Measurements from ENCODE around the gene LAT. TPM values are rescaled to one million over a fixed set of nuclear protein-coding genes. Genes with fewer than 3 reads are reported as not detected.
A peak's percentile ranks its signal among the peaks of the same experiment; 100 is the strongest.

LAT gene
- total and polyA plus RNA-seq, 2 of the 4 experiments (the other 2 are of a cell fraction): 0.18 to 7.4 TPM

- WGBS, 2 experiments (ENCODE audit: extremely low coverage in 2 of 2, insufficient read length in 1 of 2): 100% methylated on average over 1 of the region's 15 CpGs; no CpG with 5 or more reads in 1 of the 2 experiments
- POLR2A ChIA-PET (ENCODE audit: unreplicated experiment): no interaction called here
- no peak overlapping the region for H3K4me2 ChIP-seq (ENCODE audit: low read depth, low read length)
- no peak overlapping the region for H2BK15ac ChIP-seq (ENCODE audit: low read depth, low read length)
- no peaks in the 10 kb centered on the region; the same call in 1 of the 2 replicates for H3K27me3 ChIP-seq (ENCODE audit: control insufficient read depth, insufficient read depth, low read length)
- H3K4me1 ChIP-seq (ENCODE audit: control insufficient read depth, insufficient read depth, low read length): peaks cover 1% of the 10 kb centered on the region; the same call in 1 of the 2 replicates
- H4K5ac ChIP-seq (ENCODE audit: low read depth, low read length): no peak overlapping the region
- dilution Hi-C loops (cut with HindIII; ENCODE audit: low sequenced_read_pairs, unreplicated experiment): no loop called here
- H4K91ac ChIP-seq (ENCODE audit: insufficient read depth, low read depth, low read length): no peak overlapping the region
- no peak overlapping the region for H2BK120ac ChIP-seq (ENCODE audit: low read depth, low read length)
- no peak overlapping the region for H2AFZ ChIP-seq (replicated peaks; ENCODE audit: low read length, poor library complexity)
- H2AK5ac ChIP-seq (ENCODE audit: low read depth, low read length): no peak overlapping the region; the same call in 1 of the 2 replicates
- no peak overlapping the region for H3K4me3 ChIP-seq (ENCODE audit: insufficient read depth, low read depth, low read length)
- H3K14ac ChIP-seq (replicated peaks; ENCODE audit: low read depth, low read length): no peak overlapping the region
- no peaks in the 10 kb centered on the region for H3K36me3 ChIP-seq (ENCODE audit: control insufficient read depth, insufficient read depth, low read length)
- H3K23ac ChIP-seq (ENCODE audit: low read depth, low read length): no peak overlapping the region
- no peaks in the 10 kb centered on the region for H3K79me1 ChIP-seq (ENCODE audit: low read depth in 1 of 2, low read length in 2 of 2)
- H3K18ac ChIP-seq (ENCODE audit: low read depth, low read length): no peak overlapping the region
- H2BK5ac ChIP-seq (ENCODE audit: low read depth, low read length, poor library complexity, severe bottlenecking): no peak overlapping the region
- H3K56ac ChIP-seq (ENCODE audit: extremely low read depth, insufficient read depth, low read length): no peak overlapping the region
- no peak overlapping the region for H2AK9ac ChIP-seq (replicated peaks; ENCODE audit: low read depth, low read length, poor library complexity)
- no peak overlapping the region for H3K4ac ChIP-seq (ENCODE audit: low read depth, low read length)
- no peaks in the 10 kb centered on the region for H3K9me3 ChIP-seq (ENCODE audit: control insufficient read depth, insufficient read depth, low read length)
- ATAC-seq (ENCODE audit: low read depth) (no peak; the same call in 1 of the 2 replicates), DNase-seq (peak; percentile 31)
- in situ Hi-C loops (cut with MboI; ENCODE audit: low sequenced_read_pairs): no loop called here
- no peaks in the 10 kb centered on the region; the same call in 1 of the 2 replicates for H3K9me1 ChIP-seq (ENCODE audit: insufficient read depth, low read length)
- intact Hi-C loops (cut with micrococcal nuclease): loop anchor here (10.0 kb wide), 1 partner anchor 61 kb away; no protein-coding TSS in a partner anchor
- H4K8ac ChIP-seq (ENCODE audit: low read depth in 2 of 2, low read length in 2 of 2): no peak overlapping the region
- H3K27ac ChIP-seq (ENCODE audit: insufficient read depth, low read length): no peak overlapping the region
- H4K20me1 ChIP-seq (ENCODE audit: insufficient read depth, low read length): no peaks in the 10 kb centered on the region
- H3K9ac ChIP-seq (ENCODE audit: low read depth, low read length): no peak overlapping the region
- BruUV-seq (replicated peaks): no TSS peak
- CTCF ChIA-PET: no interaction called here
- no peak overlapping the region for H2BK20ac ChIP-seq (ENCODE audit: low read depth, low read length)
- TF ChIP-seq USF2 (IDR thresholded peaks at IDR 0.05; ENCODE audit: low read depth, low read length): no peak
- no peak for TF ChIP-seq NFE2L2 (IDR thresholded peaks at IDR 0.05; ENCODE audit: low read depth, low read length)
- no peak for TF ChIP-seq RAD21 (IDR thresholded peaks at IDR 0.05; ENCODE audit: low read length)
- TF ChIP-seq MXI1 (IDR thresholded peaks at IDR 0.05; ENCODE audit: borderline replicate concordance, low read depth, low read length): no peak
- TF ChIP-seq MAZ (IDR thresholded peaks at IDR 0.05; ENCODE audit: borderline replicate concordance, low read depth, low read length): no peak
- no peak for TF ChIP-seq CEBPB (IDR thresholded peaks at IDR 0.05; ENCODE audit: low read depth, low read length)
- no peak for TF ChIP-seq BHLHE40 (IDR thresholded peaks at IDR 0.05; ENCODE audit: low read depth, low read length)
- TF ChIP-seq RCOR1 (IDR thresholded peaks at IDR 0.05; ENCODE audit: insufficient replicate concordance, low read length): no peak
- TF ChIP-seq FOS (IDR thresholded peaks at IDR 0.05; ENCODE audit: low read depth, low read length): no peak
- no peak for TF ChIP-seq CHD1 (IDR thresholded peaks at IDR 0.05; ENCODE audit: low read depth, low read length)
- no peak for TF ChIP-seq MAFK (IDR thresholded peaks at IDR 0.05; ENCODE audit: low read depth, low read length)
- TF ChIP-seq SMC3 (IDR thresholded peaks at IDR 0.05; ENCODE audit: low read depth, low read length): no peak
- TF ChIP-seq, protein P1, sequence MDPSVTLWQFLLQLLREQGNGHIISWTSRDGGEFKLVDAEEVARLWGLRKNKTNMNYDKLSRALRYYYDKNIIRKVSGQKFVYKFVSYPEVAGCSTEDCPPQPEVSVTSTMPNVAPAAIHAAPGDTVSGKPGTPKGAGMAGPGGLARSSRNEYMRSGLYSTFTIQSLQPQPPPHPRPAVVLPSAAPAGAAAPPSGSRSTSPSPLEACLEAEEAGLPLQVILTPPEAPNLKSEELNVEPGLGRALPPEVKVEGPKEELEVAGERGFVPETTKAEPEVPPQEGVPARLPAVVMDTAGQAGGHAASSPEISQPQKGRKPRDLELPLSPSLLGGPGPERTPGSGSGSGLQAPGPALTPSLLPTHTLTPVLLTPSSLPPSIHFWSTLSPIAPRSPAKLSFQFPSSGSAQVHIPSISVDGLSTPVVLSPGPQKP (IDR thresholded peaks at IDR 0.05; ENCODE audit: borderline replicate concordance, low read depth, low read length): no peak
- TF ChIP-seq POLR2A (IDR thresholded peaks at IDR 0.05; ENCODE audit: low read depth, low read length): no peak
Observed at GRCh38 chr16:29023279-29024277, 38.7 kb downstream of the LAT start.
